SK-N-MC (cell line): ENCODE data around the gene SLC6A13.
"Not testable (repeated sequence)": the region's sequence is repeated elsewhere in the genome, so short reads cannot be mapped to it uniquely, and the experiment has no call there.

Experiments
- DNase-seq: peaks from one replicate; pipeline ENCODE4 v3.0.0-alpha.2; 2011; ENCODE audit warnings: low read depth, low spot score
- H3K27ac ChIP-seq: fragments of 200-600 bp; sonication (generic); 2 replicates; pipeline ENCODE4 v1.5.1; 2016; ENCODE audit warnings: mixed run types
- H3K36me3 ChIP-seq: fragments of 200-600 bp; sonication (generic); 2 replicates; pipeline ENCODE4 v1.6.1; 2017; ENCODE audit warnings: antibody characterized with exemption, low read length, mixed read lengths; ENCODE audit not compliant: insufficient read depth
- H3K4me3 ChIP-seq: fragments of 200-600 bp; sonication (generic); 2 replicates; pipeline ENCODE4 v1.5.1; 2016
- H3K9ac ChIP-seq: fragments of 200-600 bp; sonication (generic); 2 replicates; pipeline ENCODE4 v1.8.0; 2017; ENCODE audit warnings: mixed run types, mixed read lengths; ENCODE audit not compliant: insufficient read length
- H3K9me3 ChIP-seq: fragments of 200-600 bp; sonication (generic); 2 replicates; pipeline ENCODE4 v1.6.1; 2017; ENCODE audit warnings: low read depth, mild to moderate bottlenecking, antibody characterized with exemption, low read length, moderate library complexity, mixed read lengths
- EZH2 ChIP-seq: fragments of 200-600 bp; sonication (generic); IDR thresholded peaks from one replicate; pipeline ENCODE4 v1.6.1; 2017; ENCODE audit warnings: antibody characterized with exemption
- FOXP2 ChIP-seq: optimal IDR thresholded peaks from 2 replicates; pipeline ENCODE3; 2011; ENCODE audit warnings: mild to moderate bottlenecking, moderate library complexity; ENCODE audit not compliant: insufficient read depth; ENCODE audit errors: extremely low read length, control extremely low read depth
- POLR2AphosphoS5 ChIP-seq: IDR thresholded peaks from 2 replicates; pipeline ENCODE4 v1.6.1; 2012; ENCODE audit warnings: mild to moderate bottlenecking, low read depth, low read length, borderline replicate concordance

SLC6A13 gene

DNA sequence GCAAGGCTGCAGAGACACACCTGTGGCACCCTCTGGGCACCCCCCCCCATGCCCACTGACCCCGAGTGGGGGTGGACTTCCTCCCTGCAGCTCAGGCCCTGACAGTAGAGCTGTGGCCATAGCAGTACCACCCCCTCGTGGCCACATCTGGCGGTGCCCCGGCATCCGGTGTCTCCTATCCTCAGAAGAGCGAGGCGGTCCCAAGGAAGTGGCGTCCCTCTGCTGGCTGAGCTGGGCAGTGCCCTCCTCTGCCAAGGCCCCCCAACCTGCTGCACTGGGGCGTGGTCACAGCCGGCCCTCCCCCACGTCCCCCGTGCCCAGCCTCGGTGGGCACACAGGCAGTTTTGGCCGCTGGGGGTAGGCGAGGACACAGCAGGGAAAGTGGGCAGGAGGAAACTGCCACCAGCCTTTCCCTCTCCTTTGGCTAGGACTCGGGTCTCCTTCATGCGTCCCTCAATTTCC is 42.7 kb downstream of the SLC6A13 start:
- H3K9me3 ChIP-seq, result no peaks in the 10 kb centered on the region
- no peak overlapping the region for H3K27ac ChIP-seq
- no peak overlapping the region for H3K4me3 ChIP-seq
- DNase-seq, result no peak
- no peak for TF ChIP-seq EZH2
- TF ChIP-seq FOXP2, result no peak
- TF ChIP-seq POLR2AphosphoS5, result no peak
- H3K9ac ChIP-seq, result no peak overlapping the region
- no peaks in the 10 kb centered on the region for H3K36me3 ChIP-seq

DNA sequence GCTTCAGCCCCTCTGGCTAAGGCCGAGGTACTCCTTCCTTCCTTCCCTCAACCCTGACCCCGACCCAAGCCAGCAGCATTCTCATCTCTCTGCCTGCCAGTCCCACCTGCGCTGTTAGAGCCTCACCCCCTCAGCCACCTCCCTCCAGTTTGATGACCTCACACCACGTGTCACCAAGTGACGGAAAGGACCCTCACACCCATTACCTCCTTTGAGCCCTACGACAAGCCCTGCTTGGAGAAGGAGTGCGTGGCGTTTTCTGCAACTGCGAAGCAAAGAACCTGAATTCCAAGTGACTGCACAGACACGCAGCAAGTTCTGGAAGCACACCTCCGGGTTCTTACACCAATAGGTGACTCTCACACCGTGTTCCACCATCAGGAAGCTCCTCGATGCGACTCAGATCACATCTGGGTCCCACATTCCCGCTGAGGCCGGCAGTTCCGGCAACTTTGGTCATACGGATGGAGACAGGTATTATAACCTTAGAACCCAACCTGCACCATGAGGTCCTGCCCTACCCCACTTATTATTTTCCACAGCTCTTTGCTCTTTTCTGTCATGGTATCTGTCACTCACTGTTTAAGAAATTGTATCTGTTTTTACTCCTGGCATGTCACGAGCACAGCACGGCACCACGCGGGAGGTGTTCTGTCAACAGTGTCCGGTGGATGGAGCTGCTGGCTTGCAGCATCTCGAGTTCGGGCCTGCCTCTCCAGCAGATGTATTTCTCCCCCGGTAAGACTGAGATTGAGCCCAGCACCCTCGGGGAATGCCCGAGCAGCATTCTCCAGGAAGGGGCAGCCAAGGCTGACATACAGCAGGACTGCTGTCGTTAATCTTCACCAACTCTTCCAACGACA is 43.7 kb downstream of the SLC6A13 start:
- Histone ChIP-seq H3K9ac (no peak overlapping the region), H3K27ac (no peak overlapping the region), H3K36me3 (no peaks in the 10 kb centered on the region), H3K9me3 (no peaks in the 10 kb centered on the region), H3K4me3 (no peak overlapping the region)
- no peak for TF ChIP-seq FOXP2
- DNase-seq, result no peak

DNA sequence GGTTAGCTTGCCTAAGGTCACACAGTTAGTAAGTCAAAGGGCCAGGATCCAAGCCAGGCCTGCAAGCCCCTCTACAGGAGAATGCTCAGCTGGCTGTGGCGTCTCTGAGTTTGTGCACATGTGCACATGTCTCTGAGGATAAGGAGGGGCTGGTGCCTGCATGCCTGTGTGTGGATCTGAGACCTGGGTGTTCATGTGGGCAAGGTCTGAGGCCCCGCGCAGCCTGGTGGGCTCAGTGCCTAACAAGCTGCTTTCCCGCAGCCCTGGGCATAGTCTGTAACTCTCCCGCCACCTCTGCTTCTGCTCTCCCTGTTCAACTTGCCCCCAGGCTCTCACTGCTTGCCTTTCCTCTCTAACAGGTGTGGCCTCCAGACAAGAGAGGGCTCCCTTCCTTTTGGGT is 44.4 kb downstream of the SLC6A13 start:
- Histone ChIP-seq H3K4me3 (no peak overlapping the region), H3K9me3 (no peaks in the 10 kb centered on the region), H3K36me3 (no peaks in the 10 kb centered on the region), H3K9ac (no peak overlapping the region), H3K27ac (no peak overlapping the region)
- TF ChIP-seq EZH2 (no peak), FOXP2 (no peak), POLR2AphosphoS5 (no peak)
- DNase-seq, result no peak

DNA sequence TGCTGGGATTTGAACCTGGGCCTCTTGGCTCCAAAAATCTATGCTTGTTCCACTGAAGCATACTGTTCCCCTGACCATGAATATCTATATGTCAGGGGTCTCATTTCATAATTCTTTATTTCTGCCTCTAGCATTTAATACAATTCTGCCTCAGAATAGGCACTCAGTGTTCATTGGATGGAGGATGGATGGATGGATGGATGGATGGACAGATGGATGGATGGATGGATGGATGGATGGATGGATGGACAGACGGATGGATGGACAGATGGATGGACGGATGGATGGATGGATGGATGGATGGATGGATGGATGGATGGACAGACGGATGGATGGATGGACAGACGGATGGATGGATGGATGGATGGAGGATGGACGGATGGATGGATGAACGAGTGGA is 45.6 kb downstream of the SLC6A13 start:
- not testable (repeated sequence) for H3K9me3 ChIP-seq, H3K27ac ChIP-seq, H3K9ac ChIP-seq, DNase-seq, H3K36me3 ChIP-seq, H3K4me3 ChIP-seq

DNA sequence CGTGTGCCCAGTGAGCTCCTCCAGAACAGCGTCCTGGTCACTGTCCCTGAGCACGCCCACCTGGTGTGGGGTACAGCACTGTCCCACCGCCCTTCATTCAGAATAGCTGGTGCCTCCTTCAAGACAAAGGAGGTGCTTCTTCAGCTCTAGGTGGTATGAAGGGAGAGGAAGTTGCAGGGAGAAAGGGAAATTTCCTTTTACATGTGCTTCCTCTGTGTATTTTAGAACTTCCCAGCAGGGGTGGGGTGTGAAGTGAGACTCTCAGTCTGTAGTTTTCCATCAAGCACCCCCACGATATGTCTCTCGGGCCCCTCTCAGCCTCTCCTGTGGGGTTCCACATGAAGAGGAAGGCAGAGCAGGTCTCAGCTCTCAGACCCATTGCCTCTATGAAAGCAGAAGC is 47.5 kb downstream of the SLC6A13 start:
- no peaks in the 10 kb centered on the region for H3K9me3 ChIP-seq
- no peak overlapping the region for H3K27ac ChIP-seq
- no peak overlapping the region for H3K4me3 ChIP-seq
- DNase-seq, result no peak
- no peaks in the 10 kb centered on the region for H3K36me3 ChIP-seq
- no peak overlapping the region for H3K9ac ChIP-seq
- TF ChIP-seq FOXP2 (no peak), POLR2AphosphoS5 (no peak), EZH2 (no peak)

DNA sequence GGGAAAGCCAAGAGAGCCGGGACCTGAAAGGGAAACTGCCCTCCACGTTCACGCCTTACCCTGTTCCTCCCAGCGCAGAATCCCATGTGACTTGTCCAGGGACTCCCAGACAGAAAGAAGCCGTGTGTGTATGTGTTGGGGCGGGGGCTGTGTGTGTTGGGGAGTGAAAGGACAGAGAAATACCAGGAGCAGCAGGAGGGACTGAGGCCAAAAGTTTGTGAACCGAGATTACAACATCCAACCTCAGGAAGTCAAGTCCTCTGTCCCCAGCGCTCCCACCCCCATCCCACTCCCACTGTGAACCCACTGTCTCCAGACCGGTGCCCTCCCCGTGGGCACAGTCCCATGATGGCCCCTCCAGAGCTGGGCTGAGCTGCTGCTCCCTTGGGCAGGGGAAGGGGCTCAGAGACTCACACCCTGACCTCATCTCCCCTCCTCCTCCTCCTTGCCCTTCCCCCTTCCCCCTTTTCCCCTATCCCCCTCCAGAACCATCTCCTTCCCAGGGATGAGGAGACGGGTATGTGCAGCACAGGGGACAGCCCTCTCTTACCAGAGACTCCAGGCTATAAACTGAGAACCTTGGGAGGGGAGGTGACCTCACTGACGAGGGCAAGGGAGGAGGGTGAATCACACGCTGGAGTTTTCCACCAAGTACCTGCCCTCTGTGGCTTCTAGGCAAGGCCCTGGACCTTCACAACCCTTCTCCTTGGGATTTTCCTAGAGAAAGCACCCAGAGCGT is 48.5 kb downstream of the SLC6A13 start, which contains the start of gene SLC6A12:
TSS of gene SLC6A12 (minus strand) at position 155 of the 739 bp plus-strand sequence. CDS start 4,171 bp downstream, outside the sequence.
- Histone ChIP-seq H3K27ac (no peak within 1 kb of the TSS), H3K9me3 (no peaks in the 10 kb centered on the region), H3K36me3 (no peaks in the 10 kb centered on the region), H3K4me3 (no peak within 1 kb of the TSS), H3K9ac (no peak within 1 kb of the TSS)
- TF ChIP-seq POLR2AphosphoS5, result no peak
- TF ChIP-seq FOXP2, result no peak
- no peak for TF ChIP-seq EZH2
- no peak for DNase-seq

DNA sequence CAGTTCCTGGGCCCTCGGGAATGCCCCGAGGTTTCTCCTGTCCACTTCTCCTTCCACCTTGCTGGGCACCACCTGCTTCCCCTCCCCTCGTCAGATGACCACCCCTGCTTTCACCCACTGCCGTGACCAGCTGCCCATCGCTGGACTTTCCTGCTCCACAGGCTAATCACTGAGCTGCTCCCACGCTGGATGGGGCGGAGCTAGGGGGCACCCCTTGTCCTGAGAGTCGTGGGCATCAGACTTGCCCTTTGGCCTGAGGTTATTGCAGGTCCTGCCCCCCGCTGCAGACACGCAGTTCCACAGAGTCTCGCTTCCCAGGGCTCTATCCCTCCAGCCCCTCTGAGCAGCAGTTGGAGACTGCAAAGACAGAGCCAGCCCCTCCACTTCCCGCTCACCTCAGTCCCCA is 49.1 kb downstream of the SLC6A13 start:
- Histone ChIP-seq H3K9ac (no peak overlapping the region), H3K4me3 (no peak overlapping the region), H3K36me3 (no peaks in the 10 kb centered on the region), H3K9me3 (no peaks in the 10 kb centered on the region), H3K27ac (no peak overlapping the region)
- TF ChIP-seq POLR2AphosphoS5 (no peak), EZH2 (no peak), FOXP2 (no peak)
- no peak for DNase-seq

DNA sequence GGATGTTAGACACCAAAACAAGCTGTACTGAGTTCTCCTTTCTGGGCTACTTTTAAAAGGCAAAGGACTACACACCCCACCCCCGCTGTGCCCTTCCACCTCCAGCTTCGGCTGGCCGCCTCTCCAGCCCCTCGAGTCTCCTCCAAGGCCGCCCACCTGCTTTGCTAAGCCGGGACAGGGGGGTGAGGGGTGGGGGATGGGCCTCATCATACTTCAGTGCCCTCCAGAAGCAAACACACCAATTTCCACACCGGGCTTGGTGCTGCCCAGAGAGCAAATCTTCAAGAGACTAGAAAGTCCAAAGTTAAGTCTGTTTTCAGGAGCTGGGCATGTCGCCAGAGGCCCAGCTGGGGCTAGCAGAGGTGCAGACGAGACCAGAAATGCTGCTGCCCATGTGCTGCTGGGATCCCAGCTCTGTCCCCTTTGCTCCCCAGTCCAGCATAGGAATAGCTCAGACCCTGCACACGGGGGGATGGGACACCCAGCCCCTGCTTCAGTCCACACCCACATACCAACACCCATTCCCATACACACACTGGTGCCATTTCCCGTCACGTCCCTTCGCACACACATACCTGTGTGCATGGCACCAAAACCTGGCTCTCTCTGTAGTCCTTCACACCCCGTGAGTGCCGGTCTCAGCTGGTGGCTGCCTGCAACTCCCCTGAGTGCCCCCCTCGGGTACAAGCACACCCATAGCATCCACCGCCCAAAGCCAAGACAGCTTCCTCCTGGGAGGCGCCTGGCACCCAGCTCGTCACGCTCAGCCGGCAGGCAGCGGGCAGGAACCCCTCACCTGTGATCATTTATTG is 49.7 kb downstream of the SLC6A13 start:
- no peak overlapping the region for H3K4me3 ChIP-seq
- H3K9ac ChIP-seq, result no peak overlapping the region
- H3K36me3 ChIP-seq, result no peaks in the 10 kb centered on the region
- no peak for DNase-seq
- no peaks in the 10 kb centered on the region for H3K9me3 ChIP-seq
- TF ChIP-seq POLR2AphosphoS5, result no peak
- no peak for TF ChIP-seq FOXP2
- H3K27ac ChIP-seq, result no peak overlapping the region
